ENCODE measurements around the gene OXTR.

The OXTR gene

GRCh38 chr3:8767667-8768363 lies 1.6 kb downstream of the OXTR start:
- no peak for DNase-seq (ENCODE audit: low read depth in 3 of 3, low spot score in 1 of 3)

- DNase-seq (ENCODE audit: low read depth in 3 of 3, low spot score in 1 of 3), result no peak
These were observed 2.2 kb downstream of the OXTR start for GRCh38 chr3:8767256-8767666.

GRCh38 chr3:8766148-8766547 lies 3.3 kb downstream of the OXTR start:
- DNase-seq (ENCODE audit: low read depth in 3 of 3, low spot score in 1 of 3), result no peak

- DNase-seq (ENCODE audit: low read depth in 3 of 3, low spot score in 1 of 3), result no peak
These were observed 3.9 kb downstream of the OXTR start for GRCh38 chr3:8765528-8765927.

GRCh38 chr3:8764528-8764927 lies 4.9 kb downstream of the OXTR start:
- DNase-seq (ENCODE audit: low read depth in 3 of 3, low spot score in 1 of 3), result no peak

DNA sequence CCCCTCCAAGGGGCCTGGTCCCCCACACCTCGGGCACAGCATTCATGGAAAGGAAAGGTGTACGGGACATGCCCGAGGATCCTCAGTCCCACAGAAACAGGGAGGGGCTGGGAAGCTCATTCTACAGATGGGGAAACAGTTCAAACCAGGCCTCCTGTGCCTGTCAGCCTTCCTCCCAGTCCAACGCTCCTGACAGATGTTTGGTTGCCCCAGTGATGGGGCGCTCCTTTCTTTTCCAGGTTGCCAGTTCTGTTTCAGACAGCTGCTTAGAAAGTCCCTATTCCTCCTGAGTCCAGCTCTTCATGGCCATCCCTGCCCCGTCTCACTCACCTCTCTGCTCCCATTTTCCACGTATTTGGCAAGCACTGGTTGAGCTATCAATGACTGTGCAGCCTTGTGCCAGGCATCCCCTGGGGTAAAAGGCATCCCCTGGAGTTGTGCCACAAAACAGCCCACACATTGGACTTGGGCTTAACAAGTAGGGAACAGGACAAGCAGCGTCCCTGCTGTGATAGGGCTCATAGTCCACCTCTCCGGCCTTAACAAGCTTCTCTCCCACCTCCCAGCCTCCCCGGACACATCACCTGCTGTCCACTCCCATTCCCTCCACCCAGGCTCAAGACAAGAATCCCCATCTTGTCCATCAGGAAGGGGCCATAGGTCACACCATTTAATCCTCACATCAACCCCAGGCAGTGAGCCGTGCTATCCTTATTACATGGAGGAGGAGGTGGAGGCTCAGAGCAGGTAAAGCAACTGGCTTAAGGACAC lies 6.6 kb downstream of the OXTR start:
- no peak for DNase-seq (ENCODE audit: low read depth in 3 of 3, low spot score in 1 of 3)

DNA sequence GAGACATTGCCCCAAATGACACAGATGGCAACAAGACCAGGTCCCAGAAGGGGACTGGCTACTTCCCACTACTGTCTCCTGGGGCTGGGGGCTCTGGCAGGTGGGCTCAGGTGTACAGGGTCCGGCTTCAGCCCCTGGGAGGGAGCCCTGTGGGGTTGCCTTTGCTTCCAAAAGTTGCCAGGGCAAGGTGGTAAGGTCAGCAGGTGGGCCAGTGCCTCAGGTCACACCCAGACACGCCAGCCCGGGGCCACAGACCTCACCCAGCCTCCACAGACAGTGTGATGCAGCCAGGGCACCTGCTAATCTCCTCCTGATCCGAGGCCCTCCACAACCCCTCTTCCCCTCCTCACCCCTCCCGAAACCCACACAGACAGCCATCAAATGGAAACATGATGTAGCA lies 7.5 kb downstream of the OXTR start:
- DNase-seq (ENCODE audit: low read depth in 3 of 3, low spot score in 1 of 3), result no peak

GRCh38 chr3:8760506-8760905 lies 8.9 kb downstream of the OXTR start:
- DNase-seq (ENCODE audit: low read depth in 3 of 3, low spot score in 1 of 3), result no peak

GRCh38 chr3:8760091-8760490 lies 9.3 kb downstream of the OXTR start:
- DNase-seq (ENCODE audit: low read depth in 3 of 3, low spot score in 1 of 3), result no peak

DNA sequence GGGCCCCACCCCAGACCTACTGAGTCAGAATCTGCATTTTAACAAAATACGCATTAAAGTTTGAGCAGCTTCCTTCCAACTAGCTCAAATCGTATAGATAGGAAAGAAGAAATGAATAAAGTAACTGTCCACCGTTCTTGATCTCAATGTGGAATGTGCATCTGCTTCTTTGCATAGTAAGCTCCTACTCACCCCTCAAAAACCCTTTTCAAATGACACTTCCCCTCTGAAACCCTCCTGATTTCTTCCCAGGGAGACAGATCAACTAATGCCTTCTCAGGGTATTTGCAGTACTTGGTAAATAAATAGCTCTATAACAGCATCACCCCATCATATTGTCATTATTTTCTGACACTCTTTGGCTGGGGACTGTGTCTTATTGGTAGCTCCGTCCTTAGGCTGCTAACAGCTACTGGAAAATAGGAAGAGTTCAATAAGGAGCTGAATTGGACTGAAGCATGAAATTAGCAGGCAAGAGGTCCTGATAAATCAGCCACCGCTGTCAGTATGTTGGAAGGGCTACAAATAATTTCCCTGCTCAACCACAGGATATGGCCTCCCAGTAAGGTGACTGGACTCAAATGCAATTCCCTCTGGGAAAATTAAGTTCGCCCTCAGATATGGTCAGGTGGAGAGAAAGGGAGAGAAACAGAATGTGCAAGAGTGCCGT lies 10.2 kb downstream of the OXTR start:
- no peak for DNase-seq (ENCODE audit: low read depth in 3 of 3, low spot score in 1 of 3)

GRCh38 chr3:8757551-8758518 lies 11.6 kb downstream of the OXTR start:
- no peak for DNase-seq (ENCODE audit: low read depth in 3 of 3, low spot score in 1 of 3)

GRCh38 chr3:8756671-8757070 lies 12.7 kb downstream of the OXTR start:
- DNase-seq (ENCODE audit: low read depth in 3 of 3, low spot score in 1 of 3), result no peak

- no peak for DNase-seq (ENCODE audit: low read depth in 3 of 3, low spot score in 1 of 3)
These were observed 13.7 kb downstream of the OXTR start for GRCh38 chr3:8755564-8756237.

DNA sequence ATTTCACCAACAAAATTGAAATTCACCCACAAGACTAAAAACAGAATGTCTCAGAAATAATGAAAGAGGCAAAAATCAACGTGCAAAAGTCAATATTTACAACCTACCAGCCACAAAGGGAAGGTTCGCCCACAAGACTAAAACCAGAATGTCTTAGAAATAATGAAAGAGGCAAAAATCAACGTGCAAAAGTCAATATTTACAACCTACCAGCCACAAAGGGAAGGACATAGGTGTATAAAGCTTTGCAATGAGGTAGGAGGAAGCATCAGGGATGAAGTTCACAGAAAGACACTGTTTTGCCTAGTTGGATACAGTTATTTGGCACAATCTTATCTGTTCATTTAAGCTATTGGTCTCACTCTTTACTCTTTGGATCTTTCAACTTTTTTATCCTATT lies 14.3 kb downstream of the OXTR start:
- DNase-seq (ENCODE audit: low read depth in 3 of 3, low spot score in 1 of 3), result no peak

DNA sequence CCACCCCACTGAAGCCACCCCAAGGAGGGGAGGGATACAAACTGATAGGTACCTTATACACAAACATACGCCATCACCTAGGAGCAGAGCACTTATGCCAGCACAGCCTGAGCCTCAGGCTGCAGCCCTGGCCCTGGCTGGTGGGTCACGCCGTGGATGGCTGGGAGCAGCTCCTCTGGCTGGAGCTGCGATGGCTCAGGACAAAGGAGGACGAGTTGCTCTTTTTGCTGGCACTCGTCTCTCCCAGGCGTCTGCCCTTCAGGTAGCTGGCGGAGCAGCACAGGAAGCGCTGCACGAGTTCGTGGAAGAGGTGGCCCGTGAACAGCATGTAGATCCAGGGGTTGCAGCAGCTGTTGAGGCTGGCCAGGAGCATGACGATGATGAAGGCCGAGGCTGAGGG lies 16.6 kb downstream of the OXTR start:
- no peak for DNase-seq (ENCODE audit: low read depth in 3 of 3, low spot score in 1 of 3)

GRCh38 chr3:8749316-8749715 lies 20.1 kb downstream of the OXTR start:
- DNase-seq (ENCODE audit: low read depth in 3 of 3, low spot score in 1 of 3), result no peak

- DNase-seq (ENCODE audit: low read depth in 3 of 3, low spot score in 1 of 3), result no peak
These were observed 22.6 kb downstream of the OXTR start for GRCh38 chr3:8746780-8747345.

GRCh38 chr3:8745619-8746370 lies 23.6 kb downstream of the OXTR start:
- no peak for DNase-seq (ENCODE audit: low read depth in 3 of 3, low spot score in 1 of 3)

DNA sequence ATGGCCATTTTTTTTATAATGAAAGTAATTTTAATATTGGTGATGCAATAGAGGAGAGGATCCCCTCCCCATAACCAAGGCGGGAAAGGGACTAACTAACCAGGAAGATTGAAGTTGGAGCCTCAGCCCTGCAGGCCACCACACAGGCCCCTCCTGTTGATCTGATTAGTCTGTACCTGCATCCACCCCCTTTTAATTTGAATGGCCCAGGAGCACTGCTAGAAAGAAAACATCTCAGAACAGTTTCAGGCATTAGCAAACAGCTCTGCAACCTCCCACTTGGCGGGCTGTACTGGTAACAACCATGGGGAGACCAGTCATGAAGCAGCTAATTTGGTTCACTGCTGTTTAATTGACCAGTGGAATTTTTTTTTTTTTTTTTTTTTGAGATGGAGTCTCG lies 25.5 kb downstream of the OXTR start:
- DNase-seq (ENCODE audit: low read depth in 3 of 3, low spot score in 1 of 3), result no peak

Measured in stimulated activated CD4-positive, alpha-beta T cell treated with anti-CD3 and anti-CD28 coated beads, TNF-alpha, amount 100 ng/mL, for 1 hour (primary cell).